B cell (primary cell): Measurements from ENCODE around the gene CHCHD6.

Source experiments
- EZH2 ChIP-seq: IDR thresholded peaks from 2 replicates; pipeline ENCODE4 v1.6.1; 2012; ENCODE audit warnings: borderline replicate concordance, low read depth, mild to moderate bottlenecking, moderate library complexity, low read length; ENCODE audit not compliant: insufficient read depth, poor library complexity, severe bottlenecking
- TF ChIP-seq, protein P1 (sequence below): fragments of 200-600 bp; IDR thresholded peaks from one replicate; pipeline ENCODE4 v1.8.0; 2022; ENCODE audit warnings: antibody characterized with exemption, mild to moderate bottlenecking

DNA sequence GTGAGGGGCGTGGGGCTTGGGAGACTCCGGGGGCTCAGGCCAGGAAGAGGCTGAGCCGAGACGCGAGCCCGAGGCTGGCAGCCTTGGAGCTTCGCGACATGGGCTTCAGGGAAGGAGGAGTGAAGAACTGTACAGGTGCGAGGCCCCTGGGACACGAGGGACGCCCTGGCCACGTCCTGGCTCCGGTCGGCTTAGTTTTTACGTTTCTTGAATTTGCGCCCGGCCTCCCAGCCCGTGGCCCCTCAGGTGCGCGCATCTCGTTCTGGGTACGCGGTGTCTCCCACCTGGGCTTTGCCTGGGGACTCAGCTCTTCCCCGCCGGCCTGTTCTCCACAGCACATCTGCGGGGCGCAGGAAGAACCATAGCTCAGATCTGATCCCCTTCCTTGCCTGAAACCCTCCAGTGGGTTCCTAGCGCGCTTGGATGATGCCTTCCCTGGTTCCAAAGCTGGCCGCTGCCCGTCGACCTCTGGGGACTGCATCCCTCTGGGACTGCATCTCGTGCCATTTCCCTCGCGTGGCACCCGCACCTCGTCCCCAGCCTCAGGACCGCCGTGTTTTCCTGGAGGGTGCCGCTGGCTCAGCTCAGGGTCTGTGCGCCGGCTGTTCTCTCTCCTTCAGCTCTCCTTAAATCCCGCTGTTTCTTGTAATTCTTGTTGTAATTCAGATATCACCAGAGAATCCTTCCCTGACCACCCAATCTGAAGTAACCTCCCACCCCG is 614 bp downstream of the CHCHD6 start:
- TF ChIP-seq, protein P1, sequence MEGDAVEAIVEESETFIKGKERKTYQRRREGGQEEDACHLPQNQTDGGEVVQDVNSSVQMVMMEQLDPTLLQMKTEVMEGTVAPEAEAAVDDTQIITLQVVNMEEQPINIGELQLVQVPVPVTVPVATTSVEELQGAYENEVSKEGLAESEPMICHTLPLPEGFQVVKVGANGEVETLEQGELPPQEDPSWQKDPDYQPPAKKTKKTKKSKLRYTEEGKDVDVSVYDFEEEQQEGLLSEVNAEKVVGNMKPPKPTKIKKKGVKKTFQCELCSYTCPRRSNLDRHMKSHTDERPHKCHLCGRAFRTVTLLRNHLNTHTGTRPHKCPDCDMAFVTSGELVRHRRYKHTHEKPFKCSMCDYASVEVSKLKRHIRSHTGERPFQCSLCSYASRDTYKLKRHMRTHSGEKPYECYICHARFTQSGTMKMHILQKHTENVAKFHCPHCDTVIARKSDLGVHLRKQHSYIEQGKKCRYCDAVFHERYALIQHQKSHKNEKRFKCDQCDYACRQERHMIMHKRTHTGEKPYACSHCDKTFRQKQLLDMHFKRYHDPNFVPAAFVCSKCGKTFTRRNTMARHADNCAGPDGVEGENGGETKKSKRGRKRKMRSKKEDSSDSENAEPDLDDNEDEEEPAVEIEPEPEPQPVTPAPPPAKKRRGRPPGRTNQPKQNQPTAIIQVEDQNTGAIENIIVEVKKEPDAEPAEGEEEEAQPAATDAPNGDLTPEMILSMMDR: no peak
- TF ChIP-seq EZH2: no peak
